ENCODE results near the gene RNU1-2.
"Not testable (repeated sequence)": the region's sequence is repeated elsewhere in the genome, so short reads cannot be mapped to it uniquely, and the experiment has no call there.

RNU1-2 gene

GRCh38 chr1:16913833-16914662 lies 18.3 kb downstream of the RNU1-2 start:
- H3K27ac ChIP-seq (replicated peaks), result no peak overlapping the region
- peaks cover 18% of the 10 kb centered on the region for H3K27me3 ChIP-seq (ENCODE audit: insufficient read depth, poor library complexity, severe bottlenecking)
- peak overlapping the region; percentile 47 for H3K4me3 ChIP-seq (replicated peaks; ENCODE audit: insufficient read depth, low read length)
- peak; percentile 61 to 86 for DNase-seq (ENCODE audit: low read depth in 1 of 2, low spot score in 1 of 2)
- no peak for TF ChIP-seq REST (IDR thresholded peaks at IDR 0.05; ENCODE audit: insufficient replicate concordance, low read depth)
- no peak for TF ChIP-seq CTCF (IDR thresholded peaks at IDR 0.05; ENCODE audit: insufficient read depth, low read length)
- no peak for TF ChIP-seq POLR2AphosphoS5 (IDR thresholded peaks at IDR 0.05; ENCODE audit: low read depth)
- no peak for TF ChIP-seq GABPA (IDR thresholded peaks at IDR 0.05; ENCODE audit: low read depth)
- no peak for TF ChIP-seq SPI1 (IDR thresholded peaks at IDR 0.05; ENCODE audit: borderline replicate concordance, low read depth)

- H3K27ac ChIP-seq (replicated peaks); H3K4me3 ChIP-seq (replicated peaks; ENCODE audit: insufficient read depth, low read length); DNase-seq (ENCODE audit: low read depth in 1 of 2, low spot score in 1 of 2): not testable (repeated sequence)
- H3K27me3 ChIP-seq (ENCODE audit: insufficient read depth, poor library complexity, severe bottlenecking), result peaks cover 18% of the 10 kb centered on the region
Measured at GRCh38 chr1:16914928-16915626, 19.3 kb downstream of the RNU1-2 start.

GRCh38 chr1:16915627-16915973 lies 19.8 kb downstream of the RNU1-2 start:
- peaks cover 18% of the 10 kb centered on the region for H3K27me3 ChIP-seq (ENCODE audit: insufficient read depth, poor library complexity, severe bottlenecking)
- H3K4me3 ChIP-seq (replicated peaks; ENCODE audit: insufficient read depth, low read length), result no peak overlapping the region
- peak in 1 of 2 experiments; percentile 49 for DNase-seq (ENCODE audit: low read depth in 1 of 2, low spot score in 1 of 2)
- TF ChIP-seq POLR2AphosphoS5 (IDR thresholded peaks at IDR 0.05; ENCODE audit: low read depth) (no peak), SPI1 (IDR thresholded peaks at IDR 0.05; ENCODE audit: borderline replicate concordance, low read depth) (peak; percentile 66; the same call in 1 of the 2 replicates)
- no peak overlapping the region for H3K27ac ChIP-seq (replicated peaks)

- H3K27me3 ChIP-seq (ENCODE audit: insufficient read depth, poor library complexity, severe bottlenecking), result peaks cover 18% of the 10 kb centered on the region
- H3K4me3 ChIP-seq (replicated peaks; ENCODE audit: insufficient read depth, low read length); DNase-seq (ENCODE audit: low read depth in 1 of 2, low spot score in 1 of 2); H3K27ac ChIP-seq (replicated peaks): not testable (repeated sequence)
Measured at GRCh38 chr1:16916036-16916880, 20.5 kb downstream of the RNU1-2 start.

GRCh38 chr1:16918371-16918770 lies 22.6 kb downstream of the RNU1-2 start:
- Histone ChIP-seq H3K27ac (replicated peaks) (no peak overlapping the region), H3K4me3 (replicated peaks; ENCODE audit: insufficient read depth, low read length) (no peak overlapping the region), H3K27me3 (ENCODE audit: insufficient read depth, poor library complexity, severe bottlenecking) (peaks cover 23% of the 10 kb centered on the region)
- no peak for DNase-seq (ENCODE audit: low read depth in 1 of 2, low spot score in 1 of 2)
- TF ChIP-seq GABPA (IDR thresholded peaks at IDR 0.05; ENCODE audit: low read depth) (no peak), REST (IDR thresholded peaks at IDR 0.05; ENCODE audit: insufficient replicate concordance, low read depth) (no peak), CTCF (IDR thresholded peaks at IDR 0.05; ENCODE audit: insufficient read depth, low read length) (no peak), POLR2AphosphoS5 (IDR thresholded peaks at IDR 0.05; ENCODE audit: low read depth) (no peak), SPI1 (IDR thresholded peaks at IDR 0.05; ENCODE audit: borderline replicate concordance, low read depth) (no peak)

GRCh38 chr1:16918936-16919665 lies 23.3 kb downstream of the RNU1-2 start:
- peaks cover 19% of the 10 kb centered on the region for H3K27me3 ChIP-seq (ENCODE audit: insufficient read depth, poor library complexity, severe bottlenecking)
- not testable (repeated sequence) for H3K27ac ChIP-seq (replicated peaks); H3K4me3 ChIP-seq (replicated peaks; ENCODE audit: insufficient read depth, low read length); DNase-seq (ENCODE audit: low read depth in 1 of 2, low spot score in 1 of 2)
